Gastrocnemius medialis (tissue), 4 donors: Measurements from ENCODE around the gene DNAH17. TPM values are rescaled to one million over a fixed set of nuclear protein-coding genes. Genes with fewer than 3 reads are reported as not detected.

Experiments used
- ATAC-seq, 2 donors: fragments of 150-250 bp; one replicate each; pipeline ENCODE4 v1.9.1; 2016
- DNase-seq, 2 donors: peaks; one replicate each; pipeline ENCODE4 v3.0.0-alpha.2; 2019
- H3K27ac ChIP-seq, 4 donors: fragments of 200-600 bp; sonication (generic); 1 replicate in 1 of 4; 2 replicates in 3 of 4; pipeline ENCODE4 v1.5.1; 2016 to 2018; ENCODE audit warnings: mild to moderate bottlenecking in 2 of 4, moderate library complexity in 1 of 4
- H3K27me3 ChIP-seq, 3 donors: fragments of 200-600 bp; sonication (generic) in 2 of 3; 1 replicate in 1 of 3; 2 replicates in 2 of 3; pipeline versions ENCODE4 v1.5.1 to v1.6.0; 2016 to 2019; ENCODE audit warnings: mild to moderate bottlenecking in 1 of 3, moderate library complexity in 1 of 3
- H3K36me3 ChIP-seq, 2 donors: fragments of 200-600 bp; sonication (generic) in 1 of 2; one replicate each; pipeline ENCODE4 v1.5.1; 2017 to 2018
- H3K4me1 ChIP-seq, 2 donors: fragments of 200-600 bp; sonication (generic) in 1 of 2; one replicate each; pipeline ENCODE4 v1.5.1; 2016 to 2017; ENCODE audit warnings: mild to moderate bottlenecking in 2 of 2
- H3K4me3 ChIP-seq, 4 donors: fragments of 200-600 bp; sonication (generic) in 3 of 4; 1 replicate in 1 of 4; 2 replicates in 3 of 4; pipeline ENCODE4 v1.5.1; 2016 to 2019; ENCODE audit warnings: mild to moderate bottlenecking in 2 of 4
- H3K9me3 ChIP-seq, 3 donors: fragments of 200-600 bp; sonication (generic) in 2 of 3; 1 replicate in 1 of 3; 2 replicates in 2 of 3; pipeline ENCODE4 v1.5.1; 2016 to 2019
- CTCF ChIP-seq, 5 experiments: fragments of 450-650 bp in 3 of 5; fragments of 200-600 bp in 2 of 5; sonication (generic) in 2 of 5; IDR thresholded peaks in 4 of 5; conservative IDR thresholded peaks in 1 of 5; 1 replicate in 4 of 5; 2 replicates in 1 of 5; pipeline ENCODE4 v1.5.1; 2016 to 2019; ENCODE audit warnings: antibody characterized with exemption in 5 of 5, mild to moderate bottlenecking in 3 of 5, moderate library complexity in 3 of 5
- POLR2A ChIP-seq, 2 donors: fragments of 450-650 bp; IDR thresholded peaks; one replicate each; pipeline ENCODE4 v1.6.1; 2017; ENCODE audit warnings: antibody characterized with exemption in 2 of 2, mild to moderate bottlenecking in 2 of 2, moderate library complexity in 2 of 2
- in situ Hi-C, 4 donors: fragments of 200-750 bp; cut with MboI; loops; one replicate each; pipeline versions ENCODE4 v1.15.0 to v1.8.0; 2017; ENCODE audit warnings: low sequenced_read_pairs in 4 of 4
- intact Hi-C: fragments of 100-400 bp; cut with DNase I; formaldehyde crosslinking; loops from one replicate; pipeline ENCODE4 v1.15.1; 2023; ENCODE audit warnings: low total_unique reads
- total RNA-seq, 4 donors: library from RNA; depleted of rRNA; stranded (reverse); fragments of >200 nt; gene quantifications; one replicate each; pipeline versions ENCODE4 v1.1.0 to v1.2.3, GENCODE V29; 2016

The DNAH17 gene
- total RNA-seq = under 1 TPM in 1 of 4 donors, not detected in 3; 0.56 TPM

- Histone ChIP-seq H3K9me3 (no peaks in the 10 kb centered on the region), H3K27me3 (no peaks in the 10 kb centered on the region), H3K4me3 (no peak within 1 kb of the TSS), H3K4me1 (no peaks in the 10 kb centered on the region), H3K36me3 (no peaks in the 10 kb centered on the region), H3K27ac (peak within 1 kb of the TSS in 2 of 4 donors; percentile 13 to 47)
- TF ChIP-seq CTCF (IDR thresholded peaks at IDR 0.05 in 4 of 5, conservative IDR thresholded peaks at IDR 0.05 in 1 of 5) = no peak
- TF ChIP-seq POLR2A (IDR thresholded peaks at IDR 0.05) = no peak
- in situ Hi-C loops = no loop called here
- intact Hi-C loops = no loop called here
- DNase-seq = no peak
- ATAC-seq = no peak
Measured at GRCh38 chr17:78577296-78577695, at the start of gene DNAH17. Gene DNAH17, minus strand, starts transcription at chr17:78577396. Its CDS starts 2,339 bp downstream, at chr17:78575057.

- no peaks in the 10 kb centered on the region for H3K27me3 ChIP-seq
- intact Hi-C loops = no loop called here
- TF ChIP-seq POLR2A (IDR thresholded peaks at IDR 0.05) = no peak
- no peak for TF ChIP-seq CTCF (IDR thresholded peaks at IDR 0.05 in 4 of 5, conservative IDR thresholded peaks at IDR 0.05 in 1 of 5)
- DNase-seq (no peak), ATAC-seq (no peak)
- no peaks in the 10 kb centered on the region for H3K36me3 ChIP-seq
- no peak overlapping the region for H3K27ac ChIP-seq
- no peaks in the 10 kb centered on the region for H3K4me1 ChIP-seq
- in situ Hi-C loops = no loop called here
- H3K9me3 ChIP-seq = no peaks in the 10 kb centered on the region
- H3K4me3 ChIP-seq = no peak overlapping the region
Measured at GRCh38 chr17:78624324-78625151, 47.3 kb upstream of the DNAH17 start.

- TF ChIP-seq CTCF (IDR thresholded peaks at IDR 0.05 in 4 of 5, conservative IDR thresholded peaks at IDR 0.05 in 1 of 5) = no peak
- TF ChIP-seq POLR2A (IDR thresholded peaks at IDR 0.05) = no peak
Measured at GRCh38 chr17:78623541-78623940, 46.3 kb upstream of the DNAH17 start.

GRCh38 chr17:78622491-78623265, 45.5 kb upstream of the DNAH17 start:
- intact Hi-C loops (no loop called here), in situ Hi-C loops (no loop called here)
- no peak for ATAC-seq
- H3K36me3 ChIP-seq = no peaks in the 10 kb centered on the region
- no peak overlapping the region for H3K27ac ChIP-seq
- H3K4me1 ChIP-seq = peaks cover 9% of the 10 kb centered on the region in 2 donors
- H3K9me3 ChIP-seq = no peaks in the 10 kb centered on the region
- H3K27me3 ChIP-seq = no peaks in the 10 kb centered on the region
- no peak for TF ChIP-seq CTCF (IDR thresholded peaks at IDR 0.05 in 4 of 5, conservative IDR thresholded peaks at IDR 0.05 in 1 of 5)
- no peak for TF ChIP-seq POLR2A (IDR thresholded peaks at IDR 0.05)
- no peak overlapping the region for H3K4me3 ChIP-seq
- no peak for DNase-seq

More at GRCh38 chr17:78623541-78623940, 46.3 kb upstream of the DNAH17 start:
- intact Hi-C loops = no loop called here
- H3K4me1 ChIP-seq = peaks cover 0 to under 1% of the 10 kb centered on the region in 2 donors
- no peak for DNase-seq
- H3K9me3 ChIP-seq = no peaks in the 10 kb centered on the region
- no peak overlapping the region for H3K4me3 ChIP-seq
- ATAC-seq = no peak
- no peaks in the 10 kb centered on the region for H3K36me3 ChIP-seq
- H3K27ac ChIP-seq = no peak overlapping the region
- H3K27me3 ChIP-seq = no peaks in the 10 kb centered on the region
- in situ Hi-C loops = no loop called here
